Measurements from ENCODE around the gene MITD1.
A peak's percentile ranks its signal among the peaks of the same experiment; 100 is the strongest.

Gene MITD1

DNA sequence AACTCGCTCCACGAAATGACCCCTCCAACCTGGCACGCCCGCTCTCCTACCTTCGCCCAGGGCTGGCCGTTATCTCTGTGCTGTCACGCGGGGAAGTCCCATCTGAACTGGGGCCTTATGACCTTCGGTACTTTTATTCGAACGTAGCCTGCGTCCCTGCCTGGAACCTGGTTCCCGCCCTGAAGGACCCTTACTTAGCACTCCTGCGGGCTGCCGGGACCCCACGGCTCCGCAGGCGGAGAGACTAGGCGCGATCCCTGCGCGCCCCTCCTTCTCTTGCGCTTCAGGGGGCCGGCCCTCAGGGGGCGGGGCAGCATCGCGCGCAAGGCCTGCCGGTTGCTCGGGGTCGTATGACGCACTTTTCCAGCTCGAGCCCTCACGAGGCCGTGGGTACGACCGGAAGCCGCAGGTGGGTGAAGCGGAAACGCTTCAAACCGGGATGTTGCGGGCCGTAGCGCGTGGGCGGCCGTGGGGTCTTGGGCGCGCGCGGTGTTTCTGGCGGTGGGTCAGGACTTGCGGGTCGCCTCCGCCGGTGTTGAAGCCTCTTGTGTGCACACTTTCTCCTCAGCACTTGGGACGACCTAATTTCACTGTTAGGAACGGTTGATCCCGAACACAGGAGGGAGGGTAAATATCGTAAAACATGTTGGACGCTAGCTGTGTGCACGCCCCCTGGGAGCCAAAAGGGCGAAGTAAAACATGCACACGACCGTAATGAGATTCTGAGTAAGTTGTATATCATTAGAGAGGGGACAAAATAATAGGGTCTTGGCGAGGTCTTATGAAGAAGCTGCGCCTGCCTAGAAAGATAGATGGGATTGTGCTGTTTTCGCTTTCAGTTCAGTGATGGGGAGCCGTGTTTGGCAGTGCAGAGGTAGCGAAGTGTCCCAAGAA is 26.0 kb downstream of the MITD1 start, which contains the start of the genes LIPT1 and TSGA10:
Gene LIPT1 (plus strand): TSS at position 325 of the 894 bp plus-strand sequence. CDS start 6,991 bp downstream, outside the sequence.
Gene TSGA10 (minus strand): TSS at position 300 of the 894 bp plus-strand sequence. CDS start 45,503 bp downstream, outside the sequence.
- H3K4me3 ChIP-seq (replicated peaks; ENCODE audit: low read depth, low read length) = peak within 1 kb of the TSS; percentile 78
- peak; percentile 61 for DNase-seq (ENCODE audit: extremely low read depth, low read depth)
- TF ChIP-seq CTCF (IDR thresholded peaks at IDR 0.05; ENCODE audit: low read depth, low read length, missing control alignments) = no peak

DNA sequence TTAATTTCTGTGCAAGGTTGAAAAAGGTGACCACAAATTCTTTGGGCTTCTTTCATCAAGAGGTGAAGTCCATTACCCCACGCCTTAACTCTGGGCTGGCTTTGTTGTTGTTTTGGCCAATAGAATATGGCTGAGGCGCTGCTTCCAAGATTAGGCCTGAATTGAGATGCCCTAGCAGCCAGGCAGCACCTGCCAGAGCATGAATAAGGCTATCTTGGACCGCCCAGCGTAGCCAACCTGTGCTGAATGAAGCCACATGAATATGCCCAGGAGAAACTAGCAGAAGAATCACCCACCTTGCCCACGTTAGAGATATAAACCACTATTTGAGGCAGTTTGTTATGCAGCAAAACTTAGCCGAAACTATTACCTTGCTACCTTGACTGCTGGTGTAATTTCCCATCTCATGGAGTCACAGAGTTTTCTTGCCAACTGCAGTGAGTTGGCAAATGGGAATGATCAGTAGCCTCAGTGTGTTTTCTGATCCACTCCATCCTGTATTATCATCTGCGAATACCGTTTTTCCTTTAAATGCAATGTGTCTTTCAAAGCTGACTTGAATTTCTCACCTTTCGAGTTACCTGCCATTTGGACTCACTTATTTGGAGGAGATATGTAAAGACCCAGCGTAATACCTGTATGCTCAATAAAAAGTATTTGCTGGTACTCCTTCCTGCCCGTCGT is 26.8 kb downstream of the MITD1 start:
- no peak for TF ChIP-seq CTCF (IDR thresholded peaks at IDR 0.05; ENCODE audit: low read depth, low read length, missing control alignments)
- no peak for DNase-seq (ENCODE audit: extremely low read depth, low read depth)
- peak overlapping the region; percentile 78 for H3K4me3 ChIP-seq (replicated peaks; ENCODE audit: low read depth, low read length)

GRCh38 chr2:99152199-99152895 is 28.5 kb downstream of the MITD1 start:
- no peak overlapping the region for H3K4me3 ChIP-seq (replicated peaks; ENCODE audit: low read depth, low read length)
- TF ChIP-seq CTCF (IDR thresholded peaks at IDR 0.05; ENCODE audit: low read depth, low read length, missing control alignments) = no peak
- DNase-seq (ENCODE audit: extremely low read depth, low read depth) = no peak

DNA sequence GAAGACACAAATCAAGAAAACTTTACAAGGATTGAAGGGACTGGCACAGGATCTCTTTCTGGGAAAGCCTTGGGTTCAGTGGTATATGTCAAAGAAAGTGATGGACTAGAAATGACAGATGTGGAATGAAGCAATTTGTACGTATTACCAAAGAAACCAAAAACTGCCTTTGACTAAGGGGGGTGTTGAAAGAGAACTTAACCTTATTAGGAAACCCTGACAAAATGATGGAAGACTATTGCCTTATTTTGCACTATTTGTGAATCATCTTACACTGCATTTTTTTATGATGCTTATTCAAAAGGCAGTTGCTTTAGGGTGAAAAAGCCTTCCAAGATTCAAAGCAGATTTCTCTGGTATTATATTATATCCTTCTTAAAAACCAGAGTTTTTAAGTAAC is 30.2 kb downstream of the MITD1 start:
- H3K4me3 ChIP-seq (replicated peaks; ENCODE audit: low read depth, low read length) = no peak overlapping the region
- TF ChIP-seq CTCF (IDR thresholded peaks at IDR 0.05; ENCODE audit: low read depth, low read length, missing control alignments) = no peak
- no peak for DNase-seq (ENCODE audit: extremely low read depth, low read depth)

- TF ChIP-seq CTCF (IDR thresholded peaks at IDR 0.05; ENCODE audit: low read depth, low read length, missing control alignments) = no peak
- DNase-seq (ENCODE audit: extremely low read depth, low read depth) = peak; percentile 38
- H3K4me3 ChIP-seq (replicated peaks; ENCODE audit: low read depth, low read length) = peak within 1 kb of the TSS; percentile 73
These were observed 39.4 kb downstream of the MITD1 start, which contains the start of gene C2orf15 for GRCh38 chr2:99141110-99142108. TSS of gene C2orf15 (plus strand) at chr2:99141707. CDS start at chr2:99150559, 8,852 bp downstream.

DNA sequence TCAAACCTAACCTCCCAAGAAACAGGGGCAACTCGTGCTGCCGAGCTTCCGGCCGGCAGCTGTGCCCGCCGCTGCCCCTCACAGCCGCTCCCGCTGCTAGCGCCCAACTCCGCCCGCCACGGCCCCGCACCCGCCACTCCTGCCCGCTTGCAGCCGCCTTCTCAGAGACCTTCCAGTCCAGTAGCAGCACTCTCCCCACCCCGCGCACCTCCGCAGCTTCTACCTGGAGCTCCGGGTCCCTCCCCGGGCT is 40.1 kb downstream of the MITD1 start:
- no peak for DNase-seq (ENCODE audit: extremely low read depth, low read depth)
- H3K4me3 ChIP-seq (replicated peaks; ENCODE audit: low read depth, low read length) = peak overlapping the region; percentile 73
- TF ChIP-seq CTCF (IDR thresholded peaks at IDR 0.05; ENCODE audit: low read depth, low read length, missing control alignments) = no peak

All from HFF-Myc (cell line).